HG03066 (cell line): ENCODE measurements around the gene MARK4.
"Not testable (repeated sequence)": the region's sequence is repeated elsewhere in the genome, so short reads cannot be mapped to it uniquely, and the experiment has no call there.

ENCODE experiments used
- ATAC-seq: cut with Tn5 transposase; IDR thresholded peaks from one replicate; pipeline ENCODE4 v1.9.1; 2021; ENCODE audit warnings: low read depth; ENCODE audit not compliant: unreplicated experiment

Gene MARK4

DNA sequence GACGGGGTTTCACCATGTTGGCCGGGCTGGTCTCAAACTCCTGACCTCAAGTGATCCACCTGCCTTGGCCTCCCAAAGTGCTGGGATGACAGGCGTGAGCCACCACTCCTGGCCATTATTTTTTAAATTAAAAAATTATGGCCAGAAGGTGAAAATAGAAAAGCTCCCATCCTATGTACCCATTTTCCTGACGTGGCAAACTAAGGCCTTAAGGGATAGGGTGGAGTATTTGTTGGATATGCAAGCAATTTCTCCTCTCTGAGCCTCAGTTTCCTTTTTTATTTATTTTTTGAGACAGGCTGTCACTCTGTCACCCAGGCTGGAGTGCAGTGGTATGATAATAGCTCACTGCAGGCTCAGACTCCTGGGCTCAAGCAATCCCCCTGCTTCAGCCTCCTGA lies 83.8 kb downstream of the MARK4 start:
- not testable (repeated sequence) for ATAC-seq

DNA sequence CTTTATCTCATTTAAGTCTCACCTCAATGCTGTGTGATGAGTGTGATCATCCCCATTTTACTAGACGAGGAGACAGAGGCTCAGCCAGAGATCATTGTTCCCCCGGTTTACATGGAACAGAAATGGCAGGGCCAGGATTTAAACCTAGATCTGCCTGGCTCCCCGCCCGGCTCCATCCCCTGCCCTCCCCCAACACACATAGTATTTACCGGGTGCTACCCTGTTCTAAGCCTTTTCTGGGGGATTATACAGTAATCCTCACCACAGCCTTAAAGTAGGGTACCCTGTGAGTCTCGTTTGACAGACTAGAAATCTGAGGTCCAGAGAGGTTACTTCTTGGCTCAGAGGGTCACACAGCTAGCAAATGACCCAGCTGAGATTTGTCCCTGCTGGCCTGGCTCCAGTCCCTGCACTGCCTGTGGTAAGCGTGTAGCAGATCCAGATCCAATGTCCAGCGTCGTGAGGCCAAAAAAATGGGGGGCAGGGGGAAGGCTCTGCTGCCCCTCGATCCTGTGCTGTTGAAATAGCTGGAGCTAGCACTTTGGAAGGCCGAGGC lies 85.7 kb downstream of the MARK4 start:
- ATAC-seq: no peak

DNA sequence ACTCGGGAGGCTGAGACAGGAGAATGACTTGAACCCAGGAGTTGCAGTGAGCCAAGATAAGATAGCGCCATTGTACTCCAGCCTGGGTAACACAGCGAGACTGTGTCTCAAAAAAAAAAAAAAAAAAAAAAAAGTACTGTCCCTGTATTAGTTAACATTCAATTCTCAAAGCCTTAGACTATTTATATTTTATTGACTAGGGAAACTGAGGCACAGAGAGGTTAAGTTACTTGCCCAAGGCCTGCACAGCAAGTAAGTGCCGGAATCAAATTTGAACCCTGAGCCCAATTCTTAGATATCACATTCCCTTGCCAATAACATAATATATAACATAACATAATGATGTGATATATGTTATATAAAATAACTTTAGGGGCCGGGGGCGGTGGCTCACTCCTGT lies 88.6 kb downstream of the MARK4 start:
- ATAC-seq: no peak

DNA sequence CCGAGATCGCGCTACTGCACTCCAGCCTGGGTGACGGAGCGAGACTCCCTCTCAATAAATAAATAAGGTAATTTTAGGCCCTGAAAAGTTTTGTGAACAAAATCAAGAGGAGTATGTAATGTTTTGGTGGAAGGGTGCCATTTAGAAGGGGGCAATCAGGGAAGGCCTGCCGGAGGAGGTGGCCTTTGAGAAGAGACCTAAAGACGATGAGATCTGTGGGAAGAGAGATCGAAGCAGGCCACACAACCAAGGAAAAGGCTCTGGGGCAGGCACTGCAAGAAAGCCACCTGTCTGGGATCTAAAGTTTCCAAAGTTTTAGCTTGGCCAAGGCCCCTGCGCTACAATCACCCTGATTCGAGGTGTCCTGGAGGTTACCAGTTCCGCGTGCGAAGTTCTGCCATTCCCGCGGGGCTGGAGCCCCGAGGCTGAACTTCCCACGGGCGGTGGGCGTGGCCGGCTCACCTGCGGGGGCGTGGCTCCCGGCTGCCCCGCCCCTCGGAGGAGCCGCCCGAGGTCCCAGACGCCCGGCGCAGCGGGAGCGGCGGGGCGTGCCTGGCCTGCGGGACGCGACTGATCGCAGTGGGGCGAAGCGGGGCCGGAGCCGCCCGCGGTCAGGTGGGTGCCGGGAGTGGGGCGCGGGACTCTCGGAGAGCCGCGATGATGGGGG lies 89.3 kb downstream of the MARK4 start, which contains the start of gene KLC3:
Gene KLC3 (plus strand): TSS at position 519 of the 667 bp plus-strand sequence. CDS start 4,792 bp downstream, outside the sequence.
- no peak for ATAC-seq

DNA sequence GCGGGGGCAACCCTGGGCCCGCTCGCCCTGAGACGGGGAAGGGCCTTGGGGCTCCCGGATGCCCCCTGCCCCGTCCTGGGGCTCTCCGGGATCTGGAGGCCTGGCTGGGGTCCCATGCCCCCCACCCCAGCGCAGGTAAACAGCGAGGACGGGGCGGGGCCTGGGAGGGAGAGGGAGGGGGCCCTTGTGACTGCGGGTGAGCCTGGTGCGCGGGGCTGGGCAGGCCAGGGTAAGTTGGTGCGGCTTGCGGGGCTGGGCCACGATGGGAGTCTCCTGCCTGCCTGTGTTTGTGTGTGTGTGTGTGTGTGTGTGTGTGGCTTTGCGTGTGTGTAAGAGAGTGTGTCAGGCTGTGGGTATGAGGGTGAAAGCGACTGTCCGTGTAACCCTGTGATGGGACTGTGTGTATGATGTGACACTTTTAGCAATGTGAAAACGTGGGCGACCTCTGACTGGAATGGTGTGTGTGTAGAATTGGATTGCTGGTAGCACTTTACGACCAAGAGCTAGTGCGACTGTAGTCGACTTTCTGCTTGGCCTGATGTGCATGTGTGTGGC lies 89.9 kb downstream of the MARK4 start:
- no peak for ATAC-seq

DNA sequence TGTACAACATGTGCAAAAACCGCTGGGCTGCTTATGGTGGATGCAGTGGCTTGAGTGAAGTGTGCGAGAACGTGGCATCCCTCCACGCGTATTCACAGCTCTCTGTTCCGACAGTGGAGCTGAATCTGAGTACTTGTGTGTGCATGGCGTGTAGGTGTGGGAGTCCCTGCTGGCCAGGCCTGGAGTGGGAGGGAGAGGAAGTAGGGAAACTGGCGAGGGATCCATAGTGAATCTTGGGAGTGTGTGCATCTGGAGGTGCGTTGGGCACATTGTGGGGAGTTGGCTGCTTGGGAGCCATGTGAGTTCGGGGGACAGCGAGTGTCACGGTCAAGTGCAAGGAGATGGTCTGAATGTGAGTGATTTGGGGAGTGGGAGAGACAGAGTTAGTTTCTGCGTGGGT lies 91.8 kb downstream of the MARK4 start:
- no peak for ATAC-seq

DNA sequence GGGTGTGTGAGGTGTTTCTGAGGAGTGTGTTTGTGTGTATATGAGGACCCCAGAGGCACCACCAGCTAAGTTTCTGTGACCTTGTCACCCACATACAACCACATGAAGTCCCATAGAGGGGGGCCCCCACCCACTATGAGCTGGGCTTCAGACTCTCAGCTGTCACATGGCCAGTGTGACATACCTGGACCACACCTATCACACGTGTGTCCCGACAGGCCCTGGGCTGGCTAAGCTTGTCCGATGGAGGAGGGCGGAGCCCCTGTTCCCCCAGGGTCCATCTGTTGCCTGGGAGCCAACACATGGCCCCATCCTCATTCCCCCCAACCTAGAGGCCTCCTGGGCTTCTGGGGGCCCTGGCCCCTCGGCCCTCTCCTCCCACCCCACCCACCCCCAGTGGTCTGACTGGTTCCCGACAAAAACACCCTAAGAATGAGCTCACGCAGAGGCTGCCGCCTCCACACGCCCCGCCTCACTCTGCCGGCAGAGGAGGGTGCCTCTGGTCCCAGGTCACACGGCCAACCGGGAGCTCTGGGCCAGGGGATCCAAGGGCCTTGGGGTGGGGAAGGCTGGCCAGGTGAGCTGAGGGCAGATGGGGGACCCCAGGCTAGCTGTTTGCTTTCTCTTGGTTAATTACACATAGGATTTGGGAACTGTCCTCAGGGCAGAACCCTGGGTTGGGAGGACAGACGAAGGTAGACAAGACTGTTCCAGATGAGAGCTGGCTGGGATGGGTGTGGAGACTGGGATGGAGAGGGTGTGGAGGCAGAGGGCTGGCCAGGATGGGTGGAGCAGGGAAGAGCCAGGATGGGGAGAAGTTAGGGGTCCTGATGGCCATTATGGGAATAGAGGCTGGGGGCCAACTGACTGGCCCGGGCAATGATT lies 93.8 kb downstream of the MARK4 start:
- ATAC-seq: no peak

DNA sequence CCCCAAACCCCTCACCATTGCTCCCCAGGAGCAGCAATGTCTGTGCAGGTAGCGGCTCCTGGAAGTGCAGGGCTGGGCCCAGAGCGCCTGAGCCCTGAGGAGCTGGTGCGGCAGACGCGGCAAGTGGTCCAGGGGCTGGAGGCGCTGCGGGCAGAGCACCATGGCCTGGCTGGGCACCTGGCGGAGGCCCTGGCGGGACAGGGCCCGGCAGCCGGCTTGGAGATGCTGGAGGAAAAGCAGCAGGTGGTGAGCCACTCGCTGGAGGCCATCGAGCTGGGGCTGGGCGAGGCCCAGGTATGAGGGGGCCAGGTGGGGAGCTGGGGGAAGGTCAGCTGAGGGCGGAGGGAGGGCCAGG lies 94.4 kb downstream of the MARK4 start:
- no peak for ATAC-seq

DNA sequence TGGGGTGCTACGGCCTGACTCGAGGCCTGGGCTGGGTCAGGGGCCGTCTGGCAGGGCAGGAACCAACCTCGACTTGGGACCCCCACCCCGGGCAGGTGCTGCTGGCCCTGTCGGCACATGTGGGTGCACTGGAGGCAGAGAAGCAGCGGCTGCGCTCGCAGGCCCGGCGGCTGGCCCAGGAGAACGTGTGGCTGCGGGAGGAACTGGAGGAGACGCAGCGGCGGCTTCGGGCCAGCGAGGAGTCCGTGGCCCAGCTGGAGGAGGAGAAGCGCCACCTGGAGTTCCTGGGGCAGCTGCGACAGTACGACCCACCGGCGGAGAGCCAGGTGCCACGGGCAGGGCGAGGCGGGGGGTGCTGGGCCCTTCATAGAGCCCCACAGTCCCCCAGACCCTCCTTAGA lies 95.4 kb downstream of the MARK4 start:
- ATAC-seq: no peak

DNA sequence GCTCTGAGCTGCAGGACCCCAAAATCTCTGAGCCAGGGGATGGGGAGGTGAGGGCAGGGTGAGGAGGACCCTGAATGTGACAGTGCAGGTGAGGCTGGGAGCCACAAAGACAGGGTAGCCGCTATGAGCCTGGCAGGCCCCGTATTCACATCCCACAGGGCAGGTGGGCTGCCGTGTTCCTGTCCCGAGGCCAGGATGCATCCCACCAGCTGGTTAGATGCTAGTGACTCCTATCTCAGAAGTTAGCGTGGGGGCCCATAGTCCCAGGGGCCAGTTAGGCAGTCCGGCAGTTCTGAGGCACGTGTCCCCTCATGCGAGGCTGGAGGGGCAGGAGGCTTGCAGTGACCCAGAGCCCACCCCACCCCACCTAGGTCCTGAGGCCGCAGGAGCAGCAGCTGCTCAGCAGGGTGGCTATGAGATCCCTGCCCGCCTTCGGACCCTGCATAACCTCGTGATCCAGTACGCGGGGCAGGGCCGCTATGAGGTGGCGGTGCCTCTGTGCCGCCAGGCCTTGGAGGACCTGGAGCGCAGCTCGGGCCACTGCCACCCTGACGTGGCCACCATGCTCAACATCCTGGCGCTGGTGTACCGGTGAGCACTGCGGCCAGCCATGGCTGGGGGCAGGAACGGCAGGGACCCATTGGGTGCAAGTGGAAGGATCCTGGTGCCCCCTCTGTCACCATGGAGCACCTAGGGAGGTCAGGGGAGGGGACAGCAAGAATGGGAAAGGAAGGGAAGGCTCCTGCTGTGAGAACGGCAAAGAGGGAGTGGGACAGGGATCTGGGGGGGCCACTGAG lies 96.7 kb downstream of the MARK4 start:
- no peak for ATAC-seq

DNA sequence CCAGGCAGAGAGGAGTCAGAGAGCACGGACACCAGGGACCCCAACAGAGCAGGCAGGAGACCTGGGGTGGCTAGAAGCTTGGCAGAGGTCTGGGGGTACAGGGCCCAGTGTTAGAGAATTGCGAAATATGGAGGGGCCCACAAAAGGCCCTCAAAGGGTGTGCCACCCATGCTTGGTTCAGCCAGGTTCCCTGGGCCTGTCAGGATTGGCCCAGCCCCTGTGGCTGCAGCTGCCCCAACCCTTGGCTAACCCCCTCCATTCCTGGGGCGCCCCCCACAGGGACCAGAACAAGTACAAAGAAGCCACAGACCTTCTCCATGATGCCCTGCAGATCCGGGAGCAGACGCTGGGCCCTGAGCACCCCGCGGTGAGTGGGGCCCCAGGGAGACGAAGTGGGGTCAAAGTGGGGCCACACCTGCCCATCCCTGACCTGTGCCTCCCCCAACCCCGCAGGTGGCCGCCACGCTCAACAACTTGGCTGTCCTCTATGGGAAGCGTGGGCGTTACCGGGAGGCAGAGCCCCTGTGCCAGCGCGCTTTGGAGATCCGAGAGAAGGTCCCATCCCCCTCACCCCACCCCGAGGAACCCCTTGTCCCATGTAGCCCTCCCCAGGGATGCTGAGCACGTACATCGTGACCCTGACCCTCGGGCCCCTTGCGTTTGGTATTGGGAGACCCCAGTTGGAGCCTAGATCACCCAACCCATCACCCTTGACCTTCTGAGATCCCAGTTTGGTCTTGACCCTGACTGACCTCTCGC lies 97.5 kb downstream of the MARK4 start:
- no peak for ATAC-seq

DNA sequence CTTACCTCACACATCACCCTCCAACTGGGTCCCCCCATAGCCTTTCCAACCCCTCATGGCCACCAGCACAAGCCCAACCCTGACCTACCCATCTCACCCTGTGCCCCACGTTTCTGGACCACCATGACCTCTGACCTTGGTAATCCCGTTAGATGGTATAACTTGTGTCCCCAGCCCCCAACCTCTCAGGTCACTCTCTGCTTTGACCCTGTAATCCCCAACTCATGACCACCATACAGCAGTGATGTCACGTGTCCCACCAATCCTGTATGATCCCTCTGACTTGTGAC lies 98.0 kb downstream of the MARK4 start:
- no peak for ATAC-seq

DNA sequence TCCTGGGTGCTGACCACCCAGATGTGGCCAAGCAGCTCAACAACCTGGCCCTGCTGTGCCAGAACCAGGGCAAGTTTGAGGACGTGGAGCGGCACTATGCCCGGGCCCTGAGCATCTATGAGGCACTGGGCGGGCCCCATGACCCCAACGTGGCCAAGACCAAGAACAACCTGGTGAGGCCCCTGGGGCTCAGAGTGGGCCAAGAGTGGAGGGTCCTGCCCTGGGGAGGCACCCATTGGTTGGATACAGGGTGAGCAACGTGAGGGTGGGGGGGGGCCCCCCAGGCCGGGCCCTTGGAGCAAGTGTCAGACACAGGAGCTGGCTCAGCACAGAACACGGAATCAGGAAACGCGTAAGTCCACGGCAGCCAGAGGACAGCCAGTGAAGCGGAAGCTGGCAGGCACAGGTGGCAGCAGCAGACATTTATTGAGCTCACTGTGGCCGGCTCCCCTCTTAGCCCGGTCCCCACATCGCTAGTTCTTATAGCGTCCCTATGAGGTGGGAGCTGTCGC lies 98.4 kb downstream of the MARK4 start:
- ATAC-seq: no peak

DNA sequence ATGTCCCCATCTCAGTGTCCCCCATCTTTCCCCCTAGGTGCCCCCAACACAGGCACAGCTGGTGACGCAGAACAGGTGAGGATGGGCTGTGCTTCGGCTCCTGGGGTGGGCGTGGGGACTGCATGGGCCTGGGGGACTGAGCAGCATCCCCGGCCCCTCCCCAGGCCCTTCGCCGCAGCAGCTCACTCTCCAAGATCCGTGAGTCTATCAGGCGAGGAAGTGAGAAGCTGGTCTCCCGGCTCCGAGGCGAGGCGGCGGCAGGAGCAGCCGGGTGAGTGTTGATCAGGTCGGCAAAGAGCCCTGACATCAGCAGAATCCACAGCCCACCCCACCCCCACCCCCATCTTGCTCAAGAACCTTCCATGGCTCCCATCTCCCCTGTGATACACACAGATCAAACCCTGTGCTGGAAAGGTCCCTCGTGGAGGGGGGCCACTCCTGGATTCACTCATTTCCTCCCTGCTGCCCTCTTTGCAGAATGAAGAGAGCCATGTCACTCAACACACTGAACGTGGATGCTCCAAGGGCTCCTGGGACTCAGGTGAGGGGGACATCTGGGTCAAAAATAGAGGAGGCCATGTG lies 99.5 kb downstream of the MARK4 start:
- ATAC-seq: no peak

DNA sequence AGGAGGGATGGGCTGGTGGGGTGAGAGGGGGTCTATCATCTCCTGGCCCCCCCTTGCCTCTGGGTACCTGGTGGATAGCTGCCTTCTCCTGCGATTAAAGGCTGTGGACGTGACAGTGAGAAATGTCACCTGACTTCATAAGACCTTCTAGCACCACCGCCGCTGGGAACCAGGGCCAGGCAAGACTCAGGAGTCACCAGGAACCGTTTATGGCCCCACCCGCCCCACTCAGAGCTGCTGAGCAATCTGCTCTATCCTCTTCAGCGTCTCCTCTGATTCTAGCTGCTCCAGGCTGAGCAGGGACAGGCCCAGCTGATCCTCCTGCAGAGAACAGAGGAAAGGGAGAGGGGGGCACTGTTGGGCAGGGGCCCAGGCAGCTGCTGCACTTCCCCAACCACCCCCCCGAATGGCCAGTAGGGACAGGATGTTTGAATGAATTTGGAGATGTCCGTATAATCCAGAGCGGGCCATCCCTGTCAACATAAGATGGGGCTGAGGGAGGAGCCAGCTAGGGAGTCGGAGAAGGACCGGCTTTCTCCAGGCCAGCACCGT lies 100.4 kb downstream of the MARK4 start:
- no peak for ATAC-seq

DNA sequence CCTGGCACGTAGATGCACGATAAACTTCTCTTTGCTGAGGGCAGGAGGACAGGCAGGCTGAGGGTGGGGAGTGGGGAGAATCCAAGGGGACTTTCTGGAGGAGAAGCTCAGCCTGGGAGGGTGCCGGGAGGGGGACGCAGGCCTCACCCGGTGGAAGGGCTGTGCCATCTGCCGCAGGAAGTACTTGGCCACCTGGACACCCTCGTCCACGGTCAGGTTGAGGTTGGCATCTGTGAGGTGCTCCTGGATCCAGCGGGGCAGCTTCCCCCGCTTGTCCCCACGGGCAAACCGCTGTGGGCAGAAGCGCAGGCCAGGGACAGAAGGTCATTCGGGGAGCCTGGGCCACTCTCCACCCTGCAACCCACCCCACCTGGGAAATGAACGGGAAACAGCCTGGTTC lies 101.0 kb downstream of the MARK4 start:
- no peak for ATAC-seq

DNA sequence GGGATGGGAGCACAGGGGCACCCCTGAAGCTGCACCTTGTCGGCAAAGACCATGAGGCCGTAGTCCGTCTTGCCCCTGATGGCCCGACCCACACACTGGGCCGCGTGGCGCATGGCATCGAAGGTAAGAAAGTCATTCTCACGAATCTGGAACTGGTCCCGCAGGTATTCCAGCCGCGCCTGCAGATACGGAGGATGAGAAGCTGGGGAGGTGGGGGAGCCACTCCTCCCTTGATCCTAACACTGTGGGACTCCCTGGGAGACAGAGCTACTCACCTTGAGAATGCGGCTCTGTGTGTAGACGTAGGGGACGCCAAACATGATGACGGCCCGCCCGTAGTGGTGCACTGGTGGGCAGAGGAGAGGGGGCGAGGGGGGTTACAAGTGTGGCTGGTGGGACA lies 101.4 kb downstream of the MARK4 start:
- no peak for ATAC-seq

DNA sequence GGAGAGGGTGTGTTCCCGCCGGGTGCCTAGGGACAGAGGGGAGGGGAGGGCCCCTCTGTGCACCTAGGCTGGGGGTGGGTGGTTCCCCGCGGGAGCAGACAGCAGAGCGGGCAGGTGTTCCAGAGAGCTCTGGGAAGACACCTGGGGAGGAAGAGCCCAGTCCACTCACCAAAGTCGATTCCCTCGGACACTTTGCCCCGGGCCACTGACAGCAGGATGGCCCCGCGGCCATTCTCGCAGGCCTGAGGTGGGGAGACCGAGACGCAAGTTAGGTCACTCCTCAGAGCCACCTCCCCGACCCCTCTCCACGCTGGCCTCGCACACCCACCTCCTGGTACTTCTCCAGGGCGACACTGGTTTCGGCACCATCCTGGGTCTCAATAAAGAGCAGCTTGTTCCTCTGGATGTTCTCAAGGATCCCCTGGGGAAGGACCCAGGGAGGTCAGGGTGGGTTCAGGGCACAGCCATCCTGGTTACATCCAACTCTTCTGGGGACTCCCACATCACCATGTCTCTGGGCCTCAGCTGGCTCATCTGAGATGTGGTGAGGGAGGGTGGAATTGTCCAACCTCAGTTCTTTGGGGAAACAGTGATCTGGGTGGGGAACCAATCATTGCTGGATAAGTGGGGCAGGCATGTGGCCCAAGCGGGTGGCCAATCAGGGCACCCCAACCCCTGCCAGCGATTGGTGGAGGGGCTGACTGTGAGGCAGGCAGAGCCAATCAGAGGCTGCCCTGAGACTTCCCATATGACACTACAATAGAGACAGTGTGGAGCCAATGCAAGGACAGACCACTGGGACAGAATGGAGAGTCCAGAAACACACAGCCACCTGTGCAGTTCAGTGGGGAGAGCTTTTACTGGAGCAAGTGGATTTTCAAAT lies 102.1 kb downstream of the MARK4 start:
- no peak for ATAC-seq
